GM12878 (cell line): ENCODE data around the gene ABHD13.

Source experiments
- CBFB ChIP-seq: IDR thresholded peaks from 2 replicates; pipeline ENCODE4 v1.6.1; 2016; ENCODE audit warnings: antibody characterized with exemption, low read depth
- CREB1 ChIP-seq: IDR thresholded peaks from 2 replicates; pipeline ENCODE4 v1.6.1; 2012; ENCODE audit warnings: low read depth, mild to moderate bottlenecking, inconsistent platforms
- FOS ChIP-seq: IDR thresholded peaks from 3 replicates; pipeline ENCODE4 v1.6.1; 2011; ENCODE audit warnings: borderline replicate concordance; ENCODE audit not compliant: insufficient read length; ENCODE audit errors: extremely low read depth
- MEF2A ChIP-seq: IDR thresholded peaks from 2 replicates; pipeline ENCODE4 v1.6.1; 2011; ENCODE audit warnings: low read depth, mild to moderate bottlenecking, low read length, moderate library complexity; ENCODE audit not compliant: insufficient read depth
- MTA3 ChIP-seq: IDR thresholded peaks from 2 replicates; pipeline ENCODE4 v1.6.1; 2012; ENCODE audit warnings: low read length, inconsistent platforms, borderline replicate concordance
- MYC ChIP-seq: IDR thresholded peaks from 2 replicates; pipeline ENCODE4 v1.6.1; 2011; ENCODE audit warnings: mild to moderate bottlenecking, low read length, moderate library complexity, inconsistent platforms; ENCODE audit not compliant: insufficient read depth, insufficient replicate concordance, insufficient read length, severe bottlenecking
- NFXL1 ChIP-seq: fragments of 450-650 bp; IDR thresholded peaks from 2 replicates; pipeline ENCODE4 v1.6.1; 2017; ENCODE audit warnings: antibody characterized with exemption, mild to moderate bottlenecking, borderline replicate concordance
- POLR2A ChIP-seq: IDR thresholded peaks from 2 replicates; pipeline ENCODE4 v1.6.1; 2011; ENCODE audit warnings: low read depth, mild to moderate bottlenecking, low read length
- RCOR1 ChIP-seq: conservative IDR thresholded peaks from 2 replicates; pipeline ENCODE4 v1.6.1; 2012; ENCODE audit warnings: low read depth, low read length, improper control_type of control experiment
- SMC3 ChIP-seq: IDR thresholded peaks from 2 replicates; pipeline ENCODE4 v1.6.1; 2011; ENCODE audit warnings: low read length, improper control_type of control experiment, borderline replicate concordance
- SPI1 ChIP-seq: IDR thresholded peaks from 2 replicates; pipeline ENCODE4 v1.6.1; 2011; ENCODE audit warnings: low read depth, mild to moderate bottlenecking, low read length, moderate library complexity, borderline replicate concordance; ENCODE audit not compliant: insufficient read depth
- TF ChIP-seq, protein P1 (sequence below), 3 experiments: IDR thresholded peaks in 2 of 3; conservative IDR thresholded peaks in 1 of 3; 2 replicates each; pipeline ENCODE4 v1.5.1; 2011; ENCODE audit warnings: low read depth in 3 of 3, low read length in 3 of 3, mild to moderate bottlenecking in 3 of 3, control low read depth in 2 of 3, moderate library complexity in 2 of 3, inconsistent platforms in 1 of 3, mixed read lengths in 1 of 3; ENCODE audit not compliant: control insufficient read depth in 2 of 3, insufficient read depth in 1 of 3; ENCODE audit errors: extremely low read depth in 1 of 3
- TF ChIP-seq, protein P2 (sequence below): fragments of 450-650 bp; IDR thresholded peaks from 2 replicates; pipeline ENCODE4 v1.6.1; 2017; ENCODE audit warnings: low read depth, mild to moderate bottlenecking, moderate library complexity

GRCh38 chr13:108283110-108283509, 64.9 kb downstream of the ABHD13 start:
- TF ChIP-seq CREB1 (no peak), SPI1 (no peak), NFXL1 (no peak), SMC3 (no peak), FOS (no peak), MEF2A (no peak), POLR2A (no peak), MYC (no peak), MTA3 (no peak), CBFB (no peak), RCOR1 (no peak)
- TF ChIP-seq, protein P1, sequence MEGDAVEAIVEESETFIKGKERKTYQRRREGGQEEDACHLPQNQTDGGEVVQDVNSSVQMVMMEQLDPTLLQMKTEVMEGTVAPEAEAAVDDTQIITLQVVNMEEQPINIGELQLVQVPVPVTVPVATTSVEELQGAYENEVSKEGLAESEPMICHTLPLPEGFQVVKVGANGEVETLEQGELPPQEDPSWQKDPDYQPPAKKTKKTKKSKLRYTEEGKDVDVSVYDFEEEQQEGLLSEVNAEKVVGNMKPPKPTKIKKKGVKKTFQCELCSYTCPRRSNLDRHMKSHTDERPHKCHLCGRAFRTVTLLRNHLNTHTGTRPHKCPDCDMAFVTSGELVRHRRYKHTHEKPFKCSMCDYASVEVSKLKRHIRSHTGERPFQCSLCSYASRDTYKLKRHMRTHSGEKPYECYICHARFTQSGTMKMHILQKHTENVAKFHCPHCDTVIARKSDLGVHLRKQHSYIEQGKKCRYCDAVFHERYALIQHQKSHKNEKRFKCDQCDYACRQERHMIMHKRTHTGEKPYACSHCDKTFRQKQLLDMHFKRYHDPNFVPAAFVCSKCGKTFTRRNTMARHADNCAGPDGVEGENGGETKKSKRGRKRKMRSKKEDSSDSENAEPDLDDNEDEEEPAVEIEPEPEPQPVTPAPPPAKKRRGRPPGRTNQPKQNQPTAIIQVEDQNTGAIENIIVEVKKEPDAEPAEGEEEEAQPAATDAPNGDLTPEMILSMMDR (IDR thresholded peaks at IDR 0.05 in 2 of 3, conservative IDR thresholded peaks at IDR 0.05 in 1 of 3; ENCODE audit: control insufficient read depth in 2 of 3, extremely low read depth in 1 of 3, insufficient read depth in 1 of 3, low read depth in 3 of 3, low read length in 3 of 3) = no peak
- TF ChIP-seq, protein P2, sequence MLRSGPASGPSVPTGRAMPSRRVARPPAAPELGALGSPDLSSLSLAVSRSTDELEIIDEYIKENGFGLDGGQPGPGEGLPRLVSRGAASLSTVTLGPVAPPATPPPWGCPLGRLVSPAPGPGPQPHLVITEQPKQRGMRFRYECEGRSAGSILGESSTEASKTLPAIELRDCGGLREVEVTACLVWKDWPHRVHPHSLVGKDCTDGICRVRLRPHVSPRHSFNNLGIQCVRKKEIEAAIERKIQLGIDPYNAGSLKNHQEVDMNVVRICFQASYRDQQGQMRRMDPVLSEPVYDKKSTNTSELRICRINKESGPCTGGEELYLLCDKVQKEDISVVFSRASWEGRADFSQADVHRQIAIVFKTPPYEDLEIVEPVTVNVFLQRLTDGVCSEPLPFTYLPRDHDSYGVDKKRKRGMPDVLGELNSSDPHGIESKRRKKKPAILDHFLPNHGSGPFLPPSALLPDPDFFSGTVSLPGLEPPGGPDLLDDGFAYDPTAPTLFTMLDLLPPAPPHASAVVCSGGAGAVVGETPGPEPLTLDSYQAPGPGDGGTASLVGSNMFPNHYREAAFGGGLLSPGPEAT = no peak
